PC-3 (cell line): Measurements from ENCODE around the gene SEC22A. TPM values are rescaled to one million over a fixed set of nuclear protein-coding genes. Genes with fewer than 3 reads are reported as not detected.

Experiments
- ATAC-seq: fragments of 200-7000 bp; cut with Tn5 transposase; 2 replicates; pipeline ENCODE4 v1.9.1; 2020; ENCODE audit warnings: mild to moderate bottlenecking, moderate library complexity
- BruUV-seq: library from RNA; stranded (reverse); fragments of 400-500 nt; replicated peaks from 2 replicates; lab custom pipeline; 2021; lab: Mats Ljungman, UMichigan
- CTCF ChIA-PET: fragments of 300-600 bp; sonication (Branson Sonifier 250); formaldehyde crosslinking; loops from one replicate; lab custom pipeline; 2022; ENCODE audit warnings: antibody characterized with exemption; lab: Charles Lee
- POLR2A ChIA-PET: fragments of 300-600 bp; sonication (Branson Sonifier 250); formaldehyde crosslinking; loops from one replicate; lab custom pipeline; 2022; ENCODE audit warnings: antibody characterized with exemption; ENCODE audit not compliant: unreplicated experiment; lab: Charles Lee
- DNase-seq: peaks from one replicate; pipeline ENCODE4 v3.0.0-alpha.2; 2015
- H2AFZ ChIP-seq: fragments of 300-600 bp; sonication (generic); 2 replicates; pipeline ENCODE4 v1.6.0; 2016; ENCODE audit warnings: antibody characterized with exemption, low read length
- H3F3A ChIP-seq: fragments of 300-600 bp; sonication (generic); one replicate; pipeline ENCODE4 v1.6.0; 2017; ENCODE audit warnings: antibody characterized with exemption, low read length, control low read depth, mild to moderate bottlenecking; ENCODE audit not compliant: unreplicated experiment
- H3K27ac ChIP-seq: fragments of 300-600 bp; sonication (generic); 2 replicates; pipeline ENCODE4 v1.5.1; 2016; ENCODE audit warnings: mild to moderate bottlenecking, low read length
- H3K27me3 ChIP-seq: fragments of 300-600 bp; sonication (generic); 2 replicates; pipeline ENCODE4 v1.6.1; 2016; ENCODE audit warnings: low read length, mixed read lengths
- H3K36me3 ChIP-seq: fragments of 300-600 bp; sonication (generic); 2 replicates; pipeline ENCODE4 v1.6.1; 2016; ENCODE audit warnings: low read depth, mixed run types, low read length, mixed read lengths
- H3K4me1 ChIP-seq: fragments of 300-600 bp; sonication (generic); 2 replicates; pipeline ENCODE4 v1.5.1; 2016; ENCODE audit warnings: low read length; ENCODE audit not compliant: insufficient read depth
- H3K4me2 ChIP-seq: fragments of 300-600 bp; sonication (generic); 2 replicates; pipeline ENCODE4 v1.6.0; 2016; ENCODE audit warnings: low read length
- H3K4me3 ChIP-seq: fragments of 300-600 bp; sonication (generic); 2 replicates; pipeline ENCODE4 v1.5.1; 2016; ENCODE audit warnings: mild to moderate bottlenecking, low read length, mixed read lengths
- H3K79me2 ChIP-seq: fragments of 300-600 bp; sonication (generic); 2 replicates; pipeline ENCODE4 v1.6.1; 2017; ENCODE audit warnings: low read length, mixed read lengths
- H3K9ac ChIP-seq: fragments of 300-600 bp; sonication (generic); 2 replicates; pipeline ENCODE4 v1.6.0; 2016; ENCODE audit warnings: mild to moderate bottlenecking, low read length
- H3K9me2 ChIP-seq: fragments of 300-600 bp; sonication (generic); replicated peaks from 2 replicates; pipeline ENCODE4 v1.6.1; 2016; ENCODE audit warnings: mixed run types, low read length, mixed read lengths
- H3K9me3 ChIP-seq: fragments of 300-600 bp; sonication (generic); 2 replicates; pipeline ENCODE4 v1.6.1; 2016; ENCODE audit warnings: low read length, mixed read lengths
- H4K20me1 ChIP-seq: fragments of 300-600 bp; sonication (generic); 2 replicates; pipeline ENCODE4 v1.6.1; 2016; ENCODE audit warnings: low read length, mixed read lengths
- EZH2 ChIP-seq: fragments of 300-600 bp; sonication (generic); IDR thresholded peaks from one replicate; pipeline ENCODE4 v1.6.1; 2017; ENCODE audit warnings: antibody characterized with exemption, mild to moderate bottlenecking, low read length; ENCODE audit not compliant: unreplicated experiment
- EZH2phosphoT487 ChIP-seq: fragments of 300-600 bp; sonication (generic); IDR thresholded peaks from 2 replicates; pipeline ENCODE4 v1.6.1; 2018; ENCODE audit warnings: mild to moderate bottlenecking, antibody characterized with exemption, low read length, borderline replicate concordance
- intact Hi-C: fragments of 100-400 bp; cut with micrococcal nuclease; formaldehyde crosslinking; loops from 2 replicates; pipeline ENCODE4 v1.9.0; 2023
- total RNA-seq: library from RNA; depleted of rRNA; stranded (reverse); fragments of >200 nt; gene quantifications from 2 replicates; pipeline ENCODE4 v1.2.3, GENCODE V29; 2014
- TF ChIP-seq, protein P1 (sequence below): fragments of 300-600 bp; sonication (generic); conservative IDR thresholded peaks from 2 replicates; pipeline ENCODE4 v1.5.1; 2017; ENCODE audit warnings: antibody characterized with exemption, low read depth, mild to moderate bottlenecking, low read length

SEC22A gene
- total RNA-seq, 1 experiment from 2014 or later = 37.9 TPM

DNA sequence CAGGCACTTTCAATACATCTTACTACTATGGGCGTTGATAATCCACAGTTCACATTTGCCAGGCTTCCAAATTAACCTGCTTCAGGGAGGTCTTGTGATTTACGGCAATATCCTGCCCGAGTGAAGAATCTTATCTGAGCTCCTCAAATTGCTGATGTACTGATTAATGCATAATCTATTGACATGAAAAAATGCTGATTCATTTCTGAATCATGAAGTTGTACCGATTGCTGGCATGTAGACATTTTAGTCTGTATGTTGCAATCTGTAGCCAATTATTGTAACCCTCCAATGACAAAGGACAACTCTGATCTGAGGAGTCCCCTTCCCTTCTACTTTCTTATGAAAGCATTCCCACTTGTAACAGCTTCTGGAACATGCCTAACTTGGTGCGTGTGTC lies 97.2 kb downstream of the SEC22A start:
- H3K4me3 ChIP-seq = no peak overlapping the region
- H4K20me1 ChIP-seq = no peaks in the 10 kb centered on the region
- H3K9me3 ChIP-seq = no peaks in the 10 kb centered on the region
- H2AFZ ChIP-seq = no peak overlapping the region
- intact Hi-C loops = no loop called here
- no peak overlapping the region for H3K4me2 ChIP-seq
- no peak overlapping the region for H3K9ac ChIP-seq
- peaks cover 18% of the 10 kb centered on the region; the same call in 1 of the 2 replicates for H3K27me3 ChIP-seq
- POLR2A ChIA-PET = no interaction called here
- ATAC-seq = no peak
- peak; percentile 43 for DNase-seq
- TF ChIP-seq EZH2phosphoT487 = no peak
- TF ChIP-seq, protein P1, sequence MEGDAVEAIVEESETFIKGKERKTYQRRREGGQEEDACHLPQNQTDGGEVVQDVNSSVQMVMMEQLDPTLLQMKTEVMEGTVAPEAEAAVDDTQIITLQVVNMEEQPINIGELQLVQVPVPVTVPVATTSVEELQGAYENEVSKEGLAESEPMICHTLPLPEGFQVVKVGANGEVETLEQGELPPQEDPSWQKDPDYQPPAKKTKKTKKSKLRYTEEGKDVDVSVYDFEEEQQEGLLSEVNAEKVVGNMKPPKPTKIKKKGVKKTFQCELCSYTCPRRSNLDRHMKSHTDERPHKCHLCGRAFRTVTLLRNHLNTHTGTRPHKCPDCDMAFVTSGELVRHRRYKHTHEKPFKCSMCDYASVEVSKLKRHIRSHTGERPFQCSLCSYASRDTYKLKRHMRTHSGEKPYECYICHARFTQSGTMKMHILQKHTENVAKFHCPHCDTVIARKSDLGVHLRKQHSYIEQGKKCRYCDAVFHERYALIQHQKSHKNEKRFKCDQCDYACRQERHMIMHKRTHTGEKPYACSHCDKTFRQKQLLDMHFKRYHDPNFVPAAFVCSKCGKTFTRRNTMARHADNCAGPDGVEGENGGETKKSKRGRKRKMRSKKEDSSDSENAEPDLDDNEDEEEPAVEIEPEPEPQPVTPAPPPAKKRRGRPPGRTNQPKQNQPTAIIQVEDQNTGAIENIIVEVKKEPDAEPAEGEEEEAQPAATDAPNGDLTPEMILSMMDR = no peak
- TF ChIP-seq EZH2 = no peak
- no peaks in the 10 kb centered on the region for H3F3A ChIP-seq
- no peaks in the 10 kb centered on the region for H3K79me2 ChIP-seq
- H3K4me1 ChIP-seq = 0 out of 2 replicates have a peak, but pooled peaks cover 6% of the 10 kb centered on the region
- no TSS peak for BruUV-seq
- H3K36me3 ChIP-seq = no peaks in the 10 kb centered on the region
- no peaks in the 10 kb centered on the region for H3K9me2 ChIP-seq
- no peak overlapping the region for H3K27ac ChIP-seq
- CTCF ChIA-PET = no interaction called here

DNA sequence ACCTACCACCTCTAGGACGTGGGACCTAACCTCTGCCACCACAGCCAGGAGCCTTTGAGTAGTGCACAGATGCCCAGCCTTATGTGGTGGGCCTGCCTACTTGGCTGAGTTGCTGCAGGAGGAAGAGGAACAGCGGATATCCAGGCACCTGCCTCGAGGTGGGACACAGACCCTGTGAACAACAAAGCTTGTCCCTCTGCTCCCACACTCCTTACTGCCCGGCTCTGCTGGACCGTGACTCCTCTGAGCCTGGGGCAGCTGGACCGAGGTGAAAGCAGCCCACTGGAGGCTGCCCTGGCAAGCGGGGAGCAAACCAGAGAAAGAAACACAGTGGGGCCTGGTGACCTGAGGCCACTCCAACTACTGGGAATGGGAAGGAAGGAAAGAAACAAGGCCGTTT lies 97.8 kb downstream of the SEC22A start:
- ATAC-seq = no peak
- POLR2A ChIA-PET = no interaction called here
- DNase-seq = no peak
- 0 out of 2 replicates have a peak, but pooled peaks cover 6% of the 10 kb centered on the region for H3K4me1 ChIP-seq
- intact Hi-C loops = no loop called here
- H3K9me2 ChIP-seq = no peaks in the 10 kb centered on the region
- BruUV-seq = no TSS peak
- H3F3A ChIP-seq = no peaks in the 10 kb centered on the region
- no peak overlapping the region for H3K27ac ChIP-seq
- no peak overlapping the region for H3K4me2 ChIP-seq
- no peak overlapping the region for H3K4me3 ChIP-seq
- CTCF ChIA-PET = no interaction called here
- H4K20me1 ChIP-seq = no peaks in the 10 kb centered on the region
- H2AFZ ChIP-seq = no peak overlapping the region
- no peaks in the 10 kb centered on the region for H3K36me3 ChIP-seq
- H3K27me3 ChIP-seq = peaks cover 12% of the 10 kb centered on the region; the same call in 1 of the 2 replicates
- TF ChIP-seq EZH2phosphoT487 = no peak
- no peak for TF ChIP-seq EZH2
- TF ChIP-seq, protein P1 = no peak
- H3K79me2 ChIP-seq = no peaks in the 10 kb centered on the region
- no peaks in the 10 kb centered on the region for H3K9me3 ChIP-seq
- no peak overlapping the region for H3K9ac ChIP-seq

DNA sequence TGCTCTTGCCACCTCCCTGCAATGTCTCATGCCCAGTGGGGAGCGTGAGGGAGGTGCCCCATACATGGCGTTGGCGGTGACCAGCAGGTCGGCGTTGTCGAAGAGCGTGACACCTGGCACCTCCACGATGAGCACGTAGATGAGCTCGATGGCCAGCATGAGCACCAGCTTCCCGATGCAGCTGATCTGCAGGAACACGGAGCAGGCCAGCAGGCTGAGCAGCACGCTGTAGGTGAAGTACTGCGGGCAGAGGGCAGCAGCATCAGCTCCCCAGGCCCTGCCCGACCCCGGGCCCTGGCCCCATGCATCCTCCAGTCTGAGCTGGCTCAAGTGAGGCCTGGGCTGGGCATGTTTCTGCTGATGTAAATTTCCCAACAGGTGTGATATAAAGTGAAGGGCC lies 98.3 kb downstream of the SEC22A start:
- ChIA-PET CTCF (no interaction called here), POLR2A (no interaction called here)
- no peaks in the 10 kb centered on the region for H3K79me2 ChIP-seq
- H3K27me3 ChIP-seq = peaks cover 8% of the 10 kb centered on the region; the same call in 1 of the 2 replicates
- BruUV-seq = no TSS peak
- H3K4me3 ChIP-seq = no peak overlapping the region
- H3K4me1 ChIP-seq = 0 out of 2 replicates have a peak, but pooled peaks cover 6% of the 10 kb centered on the region
- H3K27ac ChIP-seq = no peak overlapping the region
- no peak overlapping the region for H3K4me2 ChIP-seq
- TF ChIP-seq EZH2phosphoT487 = no peak
- no peak for TF ChIP-seq EZH2
- TF ChIP-seq, protein P1 = no peak
- intact Hi-C loops = no loop called here
- no peaks in the 10 kb centered on the region for H4K20me1 ChIP-seq
- H3K9me3 ChIP-seq = no peaks in the 10 kb centered on the region
- H3K9ac ChIP-seq = no peak overlapping the region
- no peaks in the 10 kb centered on the region for H3F3A ChIP-seq
- ATAC-seq (no peak), DNase-seq (no peak)
- H3K36me3 ChIP-seq = no peaks in the 10 kb centered on the region
- H2AFZ ChIP-seq = no peak overlapping the region
- H3K9me2 ChIP-seq = no peaks in the 10 kb centered on the region
